GM23338 (cell line): Measurements from ENCODE around the gene ZBTB44. TPM values are rescaled to one million over a fixed set of nuclear protein-coding genes. Genes with fewer than 3 reads are reported as not detected.

Experiments
- ATAC-seq: fragments of 200-7000 bp; cut with Tn5 transposase; 3 replicates; pipeline ENCODE4 v1.9.1; 2020
- DNase-seq: peaks from one replicate; pipeline ENCODE4 v3.0.0-alpha.2; 2015; ENCODE audit warnings: low spot score
- H2AFZ ChIP-seq: fragments of 200-600 bp; sonication (generic); 2 replicates; pipeline ENCODE4 v1.8.0; 2016; ENCODE audit warnings: antibody characterized with exemption, mild to moderate bottlenecking, moderate library complexity
- H3F3A ChIP-seq: fragments of 200-600 bp; sonication (generic); replicated peaks from 2 replicates; pipeline ENCODE4 v1.8.0; 2017; ENCODE audit warnings: antibody characterized with exemption, mixed run types, low read depth
- H3K27ac ChIP-seq: fragments of 200-600 bp; sonication (generic); 2 replicates; pipeline ENCODE4 v1.6.1; 2016; ENCODE audit warnings: low read depth
- H3K27me3 ChIP-seq: fragments of 200-600 bp; sonication (generic); 2 replicates; pipeline ENCODE4 v1.8.0; 2016; ENCODE audit warnings: mild to moderate bottlenecking, mixed run types, moderate library complexity; ENCODE audit not compliant: insufficient read depth
- H3K36me3 ChIP-seq: fragments of 200-600 bp; sonication (generic); 2 replicates; pipeline ENCODE4 v1.8.0; 2016; ENCODE audit warnings: mild to moderate bottlenecking; ENCODE audit not compliant: insufficient read depth
- H3K4me1 ChIP-seq: fragments of 200-600 bp; sonication (generic); 2 replicates; pipeline ENCODE4 v1.8.0; 2016; ENCODE audit warnings: mild to moderate bottlenecking, moderate library complexity; ENCODE audit not compliant: insufficient read depth
- H3K4me2 ChIP-seq: fragments of 200-600 bp; sonication (generic); 2 replicates; pipeline ENCODE4 v1.7.1; 2017; ENCODE audit warnings: mixed run types
- H3K4me3 ChIP-seq: fragments of 200-600 bp; sonication (generic); 2 replicates; pipeline ENCODE4 v1.6.1; 2016; ENCODE audit warnings: mixed run types
- H3K79me2 ChIP-seq: fragments of 200-600 bp; sonication (generic); replicated peaks from 2 replicates; pipeline ENCODE4 v1.8.0; 2017; ENCODE audit warnings: mild to moderate bottlenecking; ENCODE audit not compliant: insufficient read depth
- H3K9me2 ChIP-seq: fragments of 200-600 bp; sonication (generic); 2 replicates; pipeline ENCODE4 v1.8.0; 2017; ENCODE audit not compliant: insufficient read depth
- H4K20me1 ChIP-seq: fragments of 200-600 bp; sonication (generic); replicated peaks from 2 replicates; pipeline ENCODE4 v1.8.0; 2017; ENCODE audit warnings: mild to moderate bottlenecking; ENCODE audit not compliant: insufficient read depth
- H3K27ac Mint-ChIP-seq: 2 replicates; pipeline ENCODE4 v1.8.0; 2020; ENCODE audit warnings: inconsistent platforms, mild to moderate bottlenecking, moderate library complexity, mixed read lengths
- H3K27me3 Mint-ChIP-seq: 3 replicates; pipeline ENCODE4 v1.8.0; 2022; ENCODE audit warnings: low read depth, mild to moderate bottlenecking, moderate library complexity, mixed read lengths, inconsistent platforms; ENCODE audit not compliant: insufficient read depth, poor library complexity
- H3K36me3 Mint-ChIP-seq: 3 replicates; pipeline ENCODE4 v1.8.0; 2021; ENCODE audit warnings: low read depth, mild to moderate bottlenecking, inconsistent platforms, moderate library complexity, mixed read lengths
- H3K4me1 Mint-ChIP-seq: 3 replicates; pipeline ENCODE4 v1.8.0; 2020; ENCODE audit warnings: mild to moderate bottlenecking, inconsistent platforms, mixed read lengths
- H3K4me3 Mint-ChIP-seq: 3 replicates; pipeline ENCODE4 v1.8.0; 2021; ENCODE audit warnings: moderate library complexity, mild to moderate bottlenecking, inconsistent platforms, mixed read lengths
- H3K9me3 Mint-ChIP-seq: 3 replicates; pipeline ENCODE4 v1.8.0; 2020; ENCODE audit warnings: moderate library complexity, mild to moderate bottlenecking, inconsistent platforms, mixed read lengths
- CREB1 ChIP-seq: fragments of 250-450 bp; sonication (Bioruptor Pico); IDR thresholded peaks from 2 replicates; pipeline ENCODE4 v1.5.0; 2020; ENCODE audit warnings: low read depth, mild to moderate bottlenecking, moderate library complexity
- CTCF ChIP-seq, 2 experiments: fragments of 200-600 bp in 1 of 2; sonication (generic) in 1 of 2; conservative IDR thresholded peaks; 2 replicates each; pipeline versions ENCODE4 v1.5.1 to v1.6.1; 2016 to 2017; ENCODE audit warnings: antibody characterized with exemption in 2 of 2, low read depth in 2 of 2, mild to moderate bottlenecking in 2 of 2, moderate library complexity in 1 of 2
- EZH2 ChIP-seq: fragments of 200-600 bp; sonication (generic); IDR thresholded peaks from one replicate; pipeline ENCODE4 v1.8.0; 2017; ENCODE audit warnings: antibody characterized with exemption, mild to moderate bottlenecking, low read depth; ENCODE audit not compliant: unreplicated experiment
- EZH2phosphoT487 ChIP-seq: fragments of 200-600 bp; sonication (generic); IDR thresholded peaks from one replicate; pipeline ENCODE4 v1.8.1; 2018; ENCODE audit warnings: antibody characterized with exemption; ENCODE audit not compliant: unreplicated experiment
- JUNB ChIP-seq: IDR thresholded peaks from one replicate; pipeline ENCODE4 v1.6.1; 2016; ENCODE audit warnings: antibody characterized with exemption; ENCODE audit not compliant: unreplicated experiment
- NANOG ChIP-seq: IDR thresholded peaks from 2 replicates; pipeline ENCODE4 v1.6.1; 2016; ENCODE audit warnings: antibody characterized with exemption, borderline replicate concordance
- POLR2AphosphoS5 ChIP-seq: IDR thresholded peaks from 2 replicates; pipeline ENCODE4 v1.6.1; 2016; ENCODE audit warnings: antibody characterized with exemption, low read depth
- STAT1 ChIP-seq: IDR thresholded peaks from one replicate; pipeline ENCODE4 v1.6.1; 2016; ENCODE audit warnings: antibody characterized with exemption; ENCODE audit not compliant: unreplicated experiment
- ZNF114 ChIP-seq: fragments of 250-450 bp; sonication (Bioruptor Pico); IDR thresholded peaks from 2 replicates; pipeline ENCODE4 v1.5.0; 2020; ENCODE audit warnings: mild to moderate bottlenecking, moderate library complexity
- ZNF331 ChIP-seq: fragments of 250-450 bp; sonication (Bioruptor Pico); IDR thresholded peaks from 2 replicates; pipeline ENCODE4 v1.5.0; 2020; ENCODE audit warnings: low read depth, mild to moderate bottlenecking, moderate library complexity
- polyA plus RNA-seq: library from polyadenylated mRNA; unstranded; fragments of >200 nt; fragmentation: Nextera tagmentation; extraction: Ambion mirVana; gene quantifications from 2 replicates; pipeline ENCODE4 v1.2.1, GENCODE V29; 2016
- total RNA-seq: library from RNA; depleted of rRNA; stranded (reverse); fragments of >200 nt; shearing (Covaris generic); gene quantifications from 2 replicates; pipeline ENCODE4 v1.2.3, GENCODE V29; 2014
- TF ChIP-seq, protein P1 (sequence below): fragments of 250-450 bp; sonication (Bioruptor Pico); IDR thresholded peaks from 2 replicates; pipeline ENCODE4 v1.5.0; 2020; ENCODE audit warnings: mild to moderate bottlenecking, moderate library complexity
- TF ChIP-seq, protein P2 (sequence below): IDR thresholded peaks from 2 replicates; pipeline ENCODE4 v1.6.1; 2016; ENCODE audit warnings: antibody characterized with exemption
- TF ChIP-seq, protein P3 (sequence below): IDR thresholded peaks from one replicate; pipeline ENCODE4 v1.6.1; 2018; ENCODE audit warnings: antibody characterized with exemption; ENCODE audit not compliant: unreplicated experiment

The ZBTB44 gene
- total and polyA plus RNA-seq, 2 experiments from 2014 or later: 61.2 to 102 TPM

DNA sequence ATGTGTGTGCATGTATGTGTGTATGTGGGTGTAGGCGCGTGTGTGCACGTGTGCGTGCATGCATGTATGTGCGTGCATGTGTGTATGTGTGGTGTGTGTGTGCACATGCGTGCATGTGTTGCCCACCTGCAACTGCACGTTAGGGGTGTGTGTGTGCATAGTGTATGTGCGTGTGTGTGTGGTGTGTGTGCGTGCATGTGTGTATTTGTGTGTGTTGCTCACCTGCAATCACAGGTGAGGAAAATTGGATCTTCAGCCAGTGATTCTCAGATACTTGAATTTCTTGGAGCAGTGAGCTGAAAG, 100.8 kb downstream of the ZBTB44 start:
- no peak overlapping the region for H3K4me2 ChIP-seq
- H3K36me3 Mint-ChIP-seq: no peaks in the 10 kb centered on the region; the same call in 2 of the 3 replicates
- ATAC-seq (no peak), DNase-seq (no peak)
- peaks cover 15% of the 10 kb centered on the region for H3K4me1 Mint-ChIP-seq
- no peak overlapping the region for H3K27ac ChIP-seq
- H3K4me3 Mint-ChIP-seq: no peak overlapping the region
- no peak overlapping the region for H3K4me3 ChIP-seq
- 0 out of 2 replicates have a peak, but pooled peaks cover 3% of the 10 kb centered on the region for H3K9me2 ChIP-seq
- peaks cover 10% of the 10 kb centered on the region for H3K4me1 ChIP-seq
- H3K36me3 ChIP-seq: no peaks in the 10 kb centered on the region
- H2AFZ ChIP-seq: no peak overlapping the region
- H3K27me3 Mint-ChIP-seq: peaks cover 14% of the 10 kb centered on the region
- no peaks in the 10 kb centered on the region for H3F3A ChIP-seq
- TF ChIP-seq POLR2AphosphoS5 (no peak), CTCF (conservative IDR thresholded peaks at IDR 0.05; ENCODE audit: low read depth in 2 of 2) (no peak), ZNF114 (CRISPR knock-in tag) (no peak), EZH2 (no peak), ZNF331 (CRISPR knock-in tag) (no peak), STAT1 (no peak), EZH2phosphoT487 (no peak), NANOG (no peak), CREB1 (CRISPR knock-in tag) (no peak), JUNB (no peak)
- TF ChIP-seq, protein P1, sequence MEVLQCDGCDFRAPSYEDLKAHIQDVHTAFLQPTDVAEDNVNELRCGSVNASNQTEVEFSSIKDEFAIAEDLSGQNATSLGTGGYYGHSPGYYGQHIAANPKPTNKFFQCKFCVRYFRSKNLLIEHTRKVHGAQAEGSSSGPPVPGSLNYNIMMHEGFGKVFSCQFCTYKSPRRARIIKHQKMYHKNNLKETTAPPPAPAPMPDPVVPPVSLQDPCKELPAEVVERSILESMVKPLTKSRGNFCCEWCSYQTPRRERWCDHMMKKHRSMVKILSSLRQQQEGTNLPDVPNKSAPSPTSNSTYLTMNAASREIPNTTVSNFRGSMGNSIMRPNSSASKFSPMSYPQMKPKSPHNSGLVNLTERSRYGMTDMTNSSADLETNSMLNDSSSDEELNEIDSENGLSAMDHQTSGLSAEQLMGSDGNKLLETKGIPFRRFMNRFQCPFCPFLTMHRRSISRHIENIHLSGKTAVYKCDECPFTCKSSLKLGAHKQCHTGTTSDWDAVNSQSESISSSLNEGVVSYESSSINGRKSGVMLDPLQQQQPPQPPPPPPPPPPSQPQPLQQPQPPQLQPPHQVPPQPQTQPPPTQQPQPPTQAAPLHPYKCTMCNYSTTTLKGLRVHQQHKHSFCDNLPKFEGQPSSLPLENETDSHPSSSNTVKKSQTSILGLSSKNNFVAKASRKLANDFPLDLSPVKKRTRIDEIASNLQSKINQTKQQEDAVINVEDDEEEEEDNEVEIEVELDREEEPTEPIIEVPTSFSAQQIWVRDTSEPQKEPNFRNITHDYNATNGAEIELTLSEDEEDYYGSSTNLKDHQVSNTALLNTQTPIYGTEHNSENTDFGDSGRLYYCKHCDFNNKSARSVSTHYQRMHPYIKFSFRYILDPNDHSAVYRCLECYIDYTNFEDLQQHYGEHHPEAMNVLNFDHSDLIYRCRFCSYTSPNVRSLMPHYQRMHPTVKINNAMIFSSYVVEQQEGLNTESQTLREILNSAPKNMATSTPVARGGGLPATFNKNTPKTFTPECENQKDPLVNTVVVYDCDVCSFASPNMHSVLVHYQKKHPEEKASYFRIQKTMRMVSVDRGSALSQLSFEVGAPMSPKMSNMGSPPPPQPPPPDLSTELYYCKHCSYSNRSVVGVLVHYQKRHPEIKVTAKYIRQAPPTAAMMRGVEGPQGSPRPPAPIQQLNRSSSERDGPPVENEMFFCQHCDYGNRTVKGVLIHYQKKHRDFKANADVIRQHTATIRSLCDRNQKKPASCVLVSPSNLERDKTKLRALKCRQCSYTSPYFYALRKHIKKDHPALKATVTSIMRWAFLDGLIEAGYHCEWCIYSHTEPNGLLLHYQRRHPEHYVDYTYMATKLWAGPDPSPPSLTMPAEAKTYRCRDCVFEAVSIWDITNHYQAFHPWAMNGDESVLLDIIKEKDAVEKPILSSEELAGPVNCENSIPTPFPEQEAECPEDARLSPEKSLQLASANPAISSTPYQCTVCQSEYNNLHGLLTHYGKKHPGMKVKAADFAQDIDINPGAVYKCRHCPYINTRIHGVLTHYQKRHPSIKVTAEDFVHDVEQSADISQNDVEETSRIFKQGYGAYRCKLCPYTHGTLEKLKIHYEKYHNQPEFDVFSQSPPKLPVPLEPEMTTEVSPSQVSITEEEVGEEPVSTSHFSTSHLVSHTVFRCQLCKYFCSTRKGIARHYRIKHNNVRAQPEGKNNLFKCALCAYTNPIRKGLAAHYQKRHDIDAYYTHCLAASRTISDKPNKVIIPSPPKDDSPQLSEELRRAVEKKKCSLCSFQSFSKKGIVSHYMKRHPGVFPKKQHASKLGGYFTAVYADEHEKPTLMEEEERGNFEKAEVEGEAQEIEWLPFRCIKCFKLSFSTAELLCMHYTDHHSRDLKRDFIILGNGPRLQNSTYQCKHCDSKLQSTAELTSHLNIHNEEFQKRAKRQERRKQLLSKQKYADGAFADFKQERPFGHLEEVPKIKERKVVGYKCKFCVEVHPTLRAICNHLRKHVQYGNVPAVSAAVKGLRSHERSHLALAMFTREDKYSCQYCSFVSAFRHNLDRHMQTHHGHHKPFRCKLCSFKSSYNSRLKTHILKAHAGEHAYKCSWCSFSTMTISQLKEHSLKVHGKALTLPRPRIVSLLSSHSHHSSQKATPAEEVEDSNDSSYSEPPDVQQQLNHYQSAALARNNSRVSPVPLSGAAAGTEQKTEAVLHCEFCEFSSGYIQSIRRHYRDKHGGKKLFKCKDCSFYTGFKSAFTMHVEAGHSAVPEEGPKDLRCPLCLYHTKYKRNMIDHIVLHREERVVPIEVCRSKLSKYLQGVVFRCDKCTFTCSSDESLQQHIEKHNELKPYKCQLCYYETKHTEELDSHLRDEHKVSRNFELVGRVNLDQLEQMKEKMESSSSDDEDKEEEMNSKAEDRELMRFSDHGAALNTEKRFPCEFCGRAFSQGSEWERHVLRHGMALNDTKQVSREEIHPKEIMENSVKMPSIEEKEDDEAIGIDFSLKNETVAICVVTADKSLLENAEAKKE (CRISPR knock-in tag): no peak
- TF ChIP-seq, protein P2, sequence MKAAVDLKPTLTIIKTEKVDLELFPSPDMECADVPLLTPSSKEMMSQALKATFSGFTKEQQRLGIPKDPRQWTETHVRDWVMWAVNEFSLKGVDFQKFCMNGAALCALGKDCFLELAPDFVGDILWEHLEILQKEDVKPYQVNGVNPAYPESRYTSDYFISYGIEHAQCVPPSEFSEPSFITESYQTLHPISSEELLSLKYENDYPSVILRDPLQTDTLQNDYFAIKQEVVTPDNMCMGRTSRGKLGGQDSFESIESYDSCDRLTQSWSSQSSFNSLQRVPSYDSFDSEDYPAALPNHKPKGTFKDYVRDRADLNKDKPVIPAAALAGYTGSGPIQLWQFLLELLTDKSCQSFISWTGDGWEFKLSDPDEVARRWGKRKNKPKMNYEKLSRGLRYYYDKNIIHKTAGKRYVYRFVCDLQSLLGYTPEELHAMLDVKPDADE: no peak
- TF ChIP-seq, protein P3, sequence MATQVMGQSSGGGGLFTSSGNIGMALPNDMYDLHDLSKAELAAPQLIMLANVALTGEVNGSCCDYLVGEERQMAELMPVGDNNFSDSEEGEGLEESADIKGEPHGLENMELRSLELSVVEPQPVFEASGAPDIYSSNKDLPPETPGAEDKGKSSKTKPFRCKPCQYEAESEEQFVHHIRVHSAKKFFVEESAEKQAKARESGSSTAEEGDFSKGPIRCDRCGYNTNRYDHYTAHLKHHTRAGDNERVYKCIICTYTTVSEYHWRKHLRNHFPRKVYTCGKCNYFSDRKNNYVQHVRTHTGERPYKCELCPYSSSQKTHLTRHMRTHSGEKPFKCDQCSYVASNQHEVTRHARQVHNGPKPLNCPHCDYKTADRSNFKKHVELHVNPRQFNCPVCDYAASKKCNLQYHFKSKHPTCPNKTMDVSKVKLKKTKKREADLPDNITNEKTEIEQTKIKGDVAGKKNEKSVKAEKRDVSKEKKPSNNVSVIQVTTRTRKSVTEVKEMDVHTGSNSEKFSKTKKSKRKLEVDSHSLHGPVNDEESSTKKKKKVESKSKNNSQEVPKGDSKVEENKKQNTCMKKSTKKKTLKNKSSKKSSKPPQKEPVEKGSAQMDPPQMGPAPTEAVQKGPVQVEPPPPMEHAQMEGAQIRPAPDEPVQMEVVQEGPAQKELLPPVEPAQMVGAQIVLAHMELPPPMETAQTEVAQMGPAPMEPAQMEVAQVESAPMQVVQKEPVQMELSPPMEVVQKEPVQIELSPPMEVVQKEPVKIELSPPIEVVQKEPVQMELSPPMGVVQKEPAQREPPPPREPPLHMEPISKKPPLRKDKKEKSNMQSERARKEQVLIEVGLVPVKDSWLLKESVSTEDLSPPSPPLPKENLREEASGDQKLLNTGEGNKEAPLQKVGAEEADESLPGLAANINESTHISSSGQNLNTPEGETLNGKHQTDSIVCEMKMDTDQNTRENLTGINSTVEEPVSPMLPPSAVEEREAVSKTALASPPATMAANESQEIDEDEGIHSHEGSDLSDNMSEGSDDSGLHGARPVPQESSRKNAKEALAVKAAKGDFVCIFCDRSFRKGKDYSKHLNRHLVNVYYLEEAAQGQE: no peak
- H3K79me2 ChIP-seq: no peaks in the 10 kb centered on the region
- H3K27ac Mint-ChIP-seq: no peak overlapping the region
- H4K20me1 ChIP-seq: no peaks in the 10 kb centered on the region
- no peaks in the 10 kb centered on the region for H3K9me3 Mint-ChIP-seq
- no peaks in the 10 kb centered on the region for H3K27me3 ChIP-seq
